Measurements from ENCODE around the gene PTPRG. TPM values are rescaled to one million over a fixed set of nuclear protein-coding genes. Genes with fewer than 3 reads are reported as not detected.

Gene PTPRG
- total and polyA plus RNA-seq, 12 donors: 6.3 to 119 (median 72.2) TPM

GRCh38 chr3:61829722-61830350 lies 268.5 kb downstream of the PTPRG start:
- Histone ChIP-seq H3K4me1 (replicated peaks in 1 of 2) (peaks cover 17 to 24% of the 10 kb centered on the region in 2 donors), H3K36me3 (replicated peaks in 1 of 2) (no peaks in the 10 kb centered on the region), H3K27ac (peak overlapping the region in 4 of 5 donors; percentile 5 to 77 (median 46)), H3K9me3 (replicated peaks in 1 of 3) (no peaks in the 10 kb centered on the region), H3K27me3 (no peaks in the 10 kb centered on the region), H3K4me3 (no peak overlapping the region)
- 45 to 52% (median 50%) methylated on average over 5 of the region's 5 CpGs for WGBS, 4 donors
- TF ChIP-seq, protein P1, sequence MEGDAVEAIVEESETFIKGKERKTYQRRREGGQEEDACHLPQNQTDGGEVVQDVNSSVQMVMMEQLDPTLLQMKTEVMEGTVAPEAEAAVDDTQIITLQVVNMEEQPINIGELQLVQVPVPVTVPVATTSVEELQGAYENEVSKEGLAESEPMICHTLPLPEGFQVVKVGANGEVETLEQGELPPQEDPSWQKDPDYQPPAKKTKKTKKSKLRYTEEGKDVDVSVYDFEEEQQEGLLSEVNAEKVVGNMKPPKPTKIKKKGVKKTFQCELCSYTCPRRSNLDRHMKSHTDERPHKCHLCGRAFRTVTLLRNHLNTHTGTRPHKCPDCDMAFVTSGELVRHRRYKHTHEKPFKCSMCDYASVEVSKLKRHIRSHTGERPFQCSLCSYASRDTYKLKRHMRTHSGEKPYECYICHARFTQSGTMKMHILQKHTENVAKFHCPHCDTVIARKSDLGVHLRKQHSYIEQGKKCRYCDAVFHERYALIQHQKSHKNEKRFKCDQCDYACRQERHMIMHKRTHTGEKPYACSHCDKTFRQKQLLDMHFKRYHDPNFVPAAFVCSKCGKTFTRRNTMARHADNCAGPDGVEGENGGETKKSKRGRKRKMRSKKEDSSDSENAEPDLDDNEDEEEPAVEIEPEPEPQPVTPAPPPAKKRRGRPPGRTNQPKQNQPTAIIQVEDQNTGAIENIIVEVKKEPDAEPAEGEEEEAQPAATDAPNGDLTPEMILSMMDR (IDR thresholded peaks at IDR 0.05): peak in 2 of 6 experiments; percentile 10 to 29
- no peak for TF ChIP-seq POLR2A (IDR thresholded peaks at IDR 0.05)
- peak in 3 of 7 donors; percentile 43 to 56 (median 50) for DNase-seq
- intact Hi-C loops (cut with DNase I): no loop called here

GRCh38 chr3:61831973-61832372 lies 270.6 kb downstream of the PTPRG start:
- Histone ChIP-seq H3K27me3 (no peaks in the 10 kb centered on the region), H3K27ac (no peak overlapping the region), H3K9me3 (replicated peaks in 1 of 3) (no peaks in the 10 kb centered on the region), H3K4me3 (no peak overlapping the region), H3K36me3 (replicated peaks in 1 of 2) (no peaks in the 10 kb centered on the region), H3K4me1 (replicated peaks in 1 of 2) (peaks cover 17 to 23% of the 10 kb centered on the region in 2 donors)
- TF ChIP-seq POLR2A (IDR thresholded peaks at IDR 0.05): no peak
- TF ChIP-seq, protein P1 (IDR thresholded peaks at IDR 0.05): no peak
- intact Hi-C loops (cut with DNase I): no loop called here
- 81 to 97% (median 95%) methylated on average over 1 of the region's 1 CpG for WGBS, 4 donors
- no peak for DNase-seq

DNA sequence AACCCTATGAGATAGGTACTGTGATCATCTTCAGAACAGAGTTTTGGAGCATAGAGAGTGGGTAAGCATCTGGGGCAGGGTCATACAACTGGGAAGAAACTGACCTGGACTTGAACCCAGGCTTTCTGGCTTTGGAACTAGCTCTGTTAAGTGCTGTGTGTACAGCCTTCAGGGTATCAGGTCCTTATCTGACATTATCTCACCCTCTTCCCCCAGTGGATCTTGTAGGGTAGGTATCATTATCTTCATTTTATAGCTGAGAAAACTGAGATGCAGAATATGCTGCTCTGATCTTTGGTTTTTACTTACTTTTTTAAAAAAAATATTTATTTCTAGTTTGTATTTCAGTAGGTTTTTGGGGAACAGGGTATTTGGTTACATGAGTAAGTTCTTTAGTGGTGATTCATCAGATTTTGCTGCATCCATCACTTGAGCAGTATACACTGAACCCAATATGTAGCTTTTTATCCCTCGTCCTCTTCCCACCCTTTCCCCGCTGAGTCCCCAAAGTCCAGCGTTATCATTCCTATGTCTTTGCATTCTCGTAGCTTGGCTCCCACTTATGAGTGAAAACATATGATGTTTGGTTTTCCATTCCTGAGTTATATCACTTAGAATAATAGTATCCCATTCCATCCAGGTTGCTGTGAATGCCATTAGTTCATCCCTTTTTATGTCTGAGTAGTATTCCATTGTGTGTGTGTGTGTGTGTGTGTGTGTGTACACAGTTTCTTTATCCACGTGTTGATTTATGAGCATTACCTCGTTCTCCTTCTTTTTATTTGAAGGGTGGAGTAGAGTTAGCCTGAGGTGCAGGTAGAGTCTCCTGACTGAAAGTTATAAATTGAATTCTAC lies 271.2 kb downstream of the PTPRG start:
- TF ChIP-seq, protein P1 (IDR thresholded peaks at IDR 0.05): no peak
- no peak for TF ChIP-seq POLR2A (IDR thresholded peaks at IDR 0.05)
- WGBS, 4 donors: 84 to 86% (median 85%) methylated on average over 6 of the region's 6 CpGs
- no peak for DNase-seq
- no peak overlapping the region for H3K27ac ChIP-seq
- intact Hi-C loops (cut with DNase I): no loop called here
- H3K36me3 ChIP-seq (replicated peaks in 1 of 2): no peaks in the 10 kb centered on the region
- H3K4me3 ChIP-seq: no peak overlapping the region
- H3K27me3 ChIP-seq: no peaks in the 10 kb centered on the region
- H3K4me1 ChIP-seq (replicated peaks in 1 of 2): peaks cover 17 to 23% of the 10 kb centered on the region in 2 donors
- H3K9me3 ChIP-seq (replicated peaks in 1 of 3): no peaks in the 10 kb centered on the region

- H3K4me3 ChIP-seq: no peak overlapping the region
- WGBS, 4 donors: 68 to 82% (median 79%) methylated on average over 2 of the region's 2 CpGs
- no peak for DNase-seq
- H3K27me3 ChIP-seq: no peaks in the 10 kb centered on the region
- no peaks in the 10 kb centered on the region for H3K36me3 ChIP-seq (replicated peaks in 1 of 2)
- intact Hi-C loops (cut with DNase I): no loop called here
- no peak overlapping the region for H3K27ac ChIP-seq
- TF ChIP-seq, protein P1 (IDR thresholded peaks at IDR 0.05): no peak
- TF ChIP-seq POLR2A (IDR thresholded peaks at IDR 0.05): no peak
- no peaks in the 10 kb centered on the region for H3K9me3 ChIP-seq (replicated peaks in 1 of 3)
- peaks cover 0 to 19% of the 10 kb centered on the region in 2 donors for H3K4me1 ChIP-seq (replicated peaks in 1 of 2)
Observed at GRCh38 chr3:61839256-61839655, 277.9 kb downstream of the PTPRG start.

All from adrenal gland (tissue), 12 donors.